Non-pigmented ciliary epithelial cell (primary cell): ENCODE results near the gene MINDY4.

Experiments
- DNase-seq: peaks from one replicate; pipeline ENCODE4 v3.0.0-alpha.2; 2010; ENCODE audit warnings: low read depth

The MINDY4 gene

GRCh38 chr7:30902466-30902865 is 131.2 kb downstream of the MINDY4 start:
- DNase-seq, result no peak

- DNase-seq, result no peak
These were observed 131.9 kb downstream of the MINDY4 start for GRCh38 chr7:30903146-30903545.

- no peak for DNase-seq
These were observed 133.3 kb downstream of the MINDY4 start for GRCh38 chr7:30904561-30904960.

GRCh38 chr7:30905078-30906012 is 134.1 kb downstream of the MINDY4 start:
- DNase-seq, result no peak

DNA sequence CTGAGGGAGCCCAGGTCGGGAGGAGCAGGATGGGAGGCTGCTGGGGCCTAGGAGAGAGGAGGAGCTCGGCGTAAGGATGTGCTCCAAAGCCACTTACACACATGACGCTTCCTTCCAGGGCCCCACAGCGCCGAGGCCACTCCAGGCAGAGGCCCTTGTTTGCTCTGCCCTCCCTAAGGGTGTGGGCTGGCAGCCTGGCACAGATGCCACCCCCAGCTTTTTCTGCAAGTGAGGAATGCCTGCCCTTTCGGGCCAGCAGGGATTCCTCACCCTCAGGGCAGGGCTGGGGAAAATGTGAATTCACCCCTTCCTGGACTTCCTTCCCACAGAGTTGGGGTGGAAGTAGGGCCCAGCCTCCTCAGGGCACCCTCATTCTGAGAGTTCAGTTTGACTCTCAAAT is 134.8 kb downstream of the MINDY4 start:
- DNase-seq, result no peak

GRCh38 chr7:30906515-30907240 is 135.5 kb downstream of the MINDY4 start:
- no peak for DNase-seq

GRCh38 chr7:30907527-30908267 is 136.5 kb downstream of the MINDY4 start:
- no peak for DNase-seq

DNA sequence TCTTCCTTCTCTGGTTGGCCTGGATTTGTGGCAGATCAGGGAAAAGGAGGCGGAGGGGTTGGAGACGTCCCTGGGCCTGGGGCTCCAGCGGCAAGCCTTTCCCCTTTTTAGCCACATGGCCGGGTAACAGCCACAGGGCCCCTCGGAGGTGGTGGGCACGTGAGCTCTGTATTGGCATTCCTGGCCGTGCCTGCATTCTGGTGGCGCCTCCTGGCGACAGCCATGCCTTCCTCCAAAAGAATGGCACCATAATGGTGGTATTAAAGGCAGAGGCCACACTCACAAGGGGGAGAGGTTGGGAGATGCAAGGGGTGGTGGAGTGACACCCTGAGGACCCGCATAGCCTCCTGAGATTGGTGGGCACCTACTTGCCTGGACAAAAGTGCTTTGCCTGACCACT is 137.5 kb downstream of the MINDY4 start:
- no peak for DNase-seq

DNA sequence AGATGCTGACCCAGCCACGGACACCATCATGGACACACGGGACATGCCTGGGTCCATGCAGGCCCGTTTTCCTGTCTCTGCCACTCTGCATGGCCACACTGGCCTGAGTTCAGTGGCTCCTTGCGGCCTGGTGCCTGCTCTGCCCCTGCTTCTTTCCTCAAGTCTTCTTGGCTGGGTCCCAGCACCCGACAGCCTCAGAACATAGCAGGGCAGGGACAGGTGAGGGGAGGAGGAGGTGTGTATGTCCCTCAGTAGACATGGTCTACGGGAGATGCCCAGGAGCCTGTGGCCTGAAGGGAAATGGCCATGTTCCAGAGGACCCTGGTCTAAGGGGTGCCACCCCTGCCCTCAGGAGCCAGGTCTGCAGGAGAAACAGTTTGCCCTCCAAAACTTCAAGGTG is 138.2 kb downstream of the MINDY4 start:
- no peak for DNase-seq

- no peak for DNase-seq
These were observed 139.3 kb downstream of the MINDY4 start for GRCh38 chr7:30910411-30911073.

DNA sequence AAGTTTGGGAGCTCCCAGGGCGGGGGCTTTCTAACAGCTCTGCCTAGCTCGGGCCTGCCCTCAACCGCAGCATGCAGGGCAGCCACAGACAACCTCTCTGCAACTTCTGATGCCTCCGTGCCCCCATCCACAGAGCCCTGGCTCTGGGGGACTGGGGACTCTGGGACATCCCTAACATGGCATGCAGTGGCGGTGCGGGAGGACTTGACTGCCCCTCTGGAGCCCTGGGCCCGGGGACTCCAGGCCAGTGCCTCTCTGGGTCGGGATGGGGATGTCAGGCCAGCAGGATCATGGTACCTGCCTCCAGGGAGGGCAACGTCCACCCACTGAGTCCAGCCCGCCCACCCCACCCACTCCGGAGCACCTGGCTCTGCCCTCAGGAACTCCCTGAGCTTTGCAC is 139.9 kb downstream of the MINDY4 start:
- no peak for DNase-seq

DNA sequence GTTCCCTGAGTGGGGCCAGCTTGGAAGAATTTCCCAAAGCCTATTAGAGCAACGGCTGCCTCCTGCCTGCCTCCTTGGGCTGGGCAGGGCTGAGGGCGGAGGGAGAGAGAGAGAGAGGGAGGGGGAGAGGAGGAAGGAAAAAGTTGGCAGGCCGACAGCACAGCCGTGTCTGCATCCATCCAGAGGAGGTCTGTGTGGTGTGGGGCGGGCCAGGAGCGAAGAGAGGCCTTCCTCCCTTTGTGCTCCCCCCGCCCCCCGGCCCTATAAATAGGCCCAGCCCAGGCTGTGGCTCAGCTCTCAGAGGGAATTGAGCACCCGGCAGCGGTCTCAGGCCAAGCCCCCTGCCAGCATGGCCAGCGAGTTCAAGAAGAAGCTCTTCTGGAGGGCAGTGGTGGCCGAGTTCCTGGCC is 140.3 kb downstream of the MINDY4 start, which contains the start of gene AQP1:
Gene AQP1 (plus strand): TSS at position 293 of the 409 bp plus-strand sequence. CDS start 57 bp downstream, at position 350.
- DNase-seq, result no peak

DNA sequence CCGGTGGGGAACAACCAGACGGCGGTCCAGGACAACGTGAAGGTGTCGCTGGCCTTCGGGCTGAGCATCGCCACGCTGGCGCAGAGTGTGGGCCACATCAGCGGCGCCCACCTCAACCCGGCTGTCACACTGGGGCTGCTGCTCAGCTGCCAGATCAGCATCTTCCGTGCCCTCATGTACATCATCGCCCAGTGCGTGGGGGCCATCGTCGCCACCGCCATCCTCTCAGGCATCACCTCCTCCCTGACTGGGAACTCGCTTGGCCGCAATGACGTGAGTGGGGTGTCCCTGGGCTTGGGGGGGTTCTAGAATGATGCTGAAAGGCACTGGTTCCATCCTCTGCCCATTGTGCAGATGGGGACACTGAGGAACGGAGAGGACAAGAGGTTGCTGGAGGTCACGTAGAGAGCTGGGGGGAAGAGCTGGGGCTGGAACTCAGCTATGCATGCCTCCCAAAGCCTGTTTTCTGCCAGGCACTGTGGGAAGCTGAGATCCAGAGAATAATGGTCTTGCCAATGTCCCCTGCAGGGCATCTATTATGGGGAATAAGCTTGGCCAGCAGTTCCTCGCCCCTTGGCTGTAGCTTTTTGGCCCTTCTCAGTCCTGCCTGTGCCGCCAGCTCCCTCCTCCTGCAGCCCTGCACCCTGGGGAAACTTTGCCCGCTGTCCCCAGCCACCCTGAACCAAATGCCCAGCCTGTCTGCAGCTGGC is 141.0 kb downstream of the MINDY4 start:
- DNase-seq, result no peak

DNA sequence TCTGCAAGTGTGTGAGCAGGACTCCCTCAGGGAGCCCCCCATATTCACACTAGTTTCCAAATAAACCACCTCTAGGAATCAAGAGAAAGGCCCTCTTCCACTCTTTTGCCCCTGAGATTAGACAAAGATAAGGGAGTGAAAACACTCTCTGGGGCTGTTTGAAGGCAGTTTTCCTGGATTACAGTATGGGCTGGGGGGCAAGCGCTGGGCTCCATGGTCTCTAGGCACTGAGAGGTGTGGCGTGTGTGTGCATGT is 141.4 kb downstream of the MINDY4 start:
- no peak for DNase-seq

DNA sequence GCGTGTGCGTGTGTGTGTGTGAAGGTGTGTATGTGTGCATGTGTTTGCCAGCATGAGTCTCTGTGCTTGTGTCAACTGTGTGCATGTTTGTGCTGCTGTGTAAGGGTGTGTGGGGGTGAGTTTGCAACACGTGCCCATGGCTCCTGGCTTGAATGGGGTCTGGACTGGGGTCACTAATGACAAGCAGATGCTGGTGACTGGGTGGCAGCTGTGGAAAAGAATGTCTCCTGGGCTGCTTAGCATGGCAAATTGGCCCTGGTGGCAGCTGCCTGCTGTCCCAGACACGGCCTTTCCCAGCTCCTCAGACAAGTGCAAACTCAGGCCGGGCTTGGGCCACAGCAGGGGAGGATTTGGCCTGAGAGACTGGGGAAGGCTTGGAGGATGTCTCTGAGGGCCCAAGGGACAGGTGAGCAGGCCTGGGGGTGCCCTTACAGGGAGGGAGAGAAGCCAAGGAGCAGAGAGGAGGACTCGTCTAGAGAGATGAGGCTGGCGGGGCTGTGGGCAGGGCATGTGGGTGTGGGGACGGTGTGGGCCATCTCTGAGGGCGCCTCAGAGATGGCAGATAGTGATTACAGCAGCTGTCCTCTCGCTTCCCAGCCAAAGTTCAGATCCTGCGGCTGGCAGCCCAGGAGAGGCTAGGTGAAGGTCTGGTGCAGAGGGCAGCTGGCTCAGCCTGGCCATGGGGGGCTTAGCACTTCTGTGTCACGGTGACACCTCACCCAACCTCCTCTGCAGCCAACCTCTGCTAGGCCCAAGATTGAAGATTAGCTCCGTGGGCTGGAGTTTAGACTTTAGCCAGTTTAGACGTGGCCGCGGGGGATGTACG is 142.0 kb downstream of the MINDY4 start:
- DNase-seq, result no peak

DNA sequence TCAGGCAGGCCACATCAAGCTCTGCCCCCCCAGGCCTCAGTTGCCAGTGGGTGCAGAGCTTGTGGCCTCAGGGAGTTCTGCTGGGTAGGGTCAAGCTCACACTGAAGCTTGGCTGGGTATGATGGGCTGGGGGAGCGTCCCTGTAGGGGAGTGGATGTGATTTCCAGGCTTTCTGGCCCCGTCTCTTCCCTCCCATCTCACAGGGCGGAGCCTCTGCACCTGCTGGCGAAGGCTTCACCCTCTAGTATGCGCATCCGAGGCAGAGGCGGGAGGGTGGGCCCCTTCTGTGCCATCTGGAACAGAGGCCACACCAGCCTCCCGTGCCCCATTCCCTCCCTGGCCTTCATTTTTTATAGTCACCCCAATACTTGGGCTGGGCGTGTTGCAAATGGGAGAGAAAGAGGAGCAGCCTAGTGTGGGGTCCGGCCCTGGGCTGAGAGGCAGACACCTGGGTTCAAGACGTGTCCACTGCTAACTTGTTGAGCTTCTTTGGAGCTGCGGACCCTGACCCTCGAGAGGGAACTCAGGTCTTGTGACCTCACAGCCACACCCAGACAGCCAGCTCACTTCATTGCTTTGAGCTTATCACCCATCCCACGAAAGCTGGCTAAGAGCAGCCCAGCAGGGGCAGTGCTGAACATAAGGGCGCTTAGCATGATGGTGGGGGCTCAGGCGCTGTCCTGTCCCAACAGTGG is 142.8 kb downstream of the MINDY4 start:
- no peak for DNase-seq

DNA sequence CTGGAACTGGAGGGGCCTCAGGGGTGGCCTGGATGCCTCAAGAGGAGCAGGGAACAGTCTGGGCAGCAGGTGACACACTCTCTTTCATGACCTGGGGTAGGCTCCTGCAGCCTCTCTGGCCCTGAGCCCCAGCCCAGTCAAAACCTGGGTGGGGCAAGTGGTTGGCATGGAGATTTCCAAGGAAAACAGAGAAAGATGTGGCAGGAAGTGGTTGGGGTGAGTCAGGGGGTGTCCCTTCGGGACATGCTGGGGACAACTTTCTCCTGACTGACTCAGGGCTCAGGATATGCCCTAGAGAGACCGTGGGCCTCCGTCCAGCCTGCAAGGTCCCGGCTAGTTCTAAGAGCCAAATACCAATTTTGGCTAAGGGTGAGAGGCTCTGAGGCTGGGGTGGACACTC is 143.4 kb downstream of the MINDY4 start:
- no peak for DNase-seq

DNA sequence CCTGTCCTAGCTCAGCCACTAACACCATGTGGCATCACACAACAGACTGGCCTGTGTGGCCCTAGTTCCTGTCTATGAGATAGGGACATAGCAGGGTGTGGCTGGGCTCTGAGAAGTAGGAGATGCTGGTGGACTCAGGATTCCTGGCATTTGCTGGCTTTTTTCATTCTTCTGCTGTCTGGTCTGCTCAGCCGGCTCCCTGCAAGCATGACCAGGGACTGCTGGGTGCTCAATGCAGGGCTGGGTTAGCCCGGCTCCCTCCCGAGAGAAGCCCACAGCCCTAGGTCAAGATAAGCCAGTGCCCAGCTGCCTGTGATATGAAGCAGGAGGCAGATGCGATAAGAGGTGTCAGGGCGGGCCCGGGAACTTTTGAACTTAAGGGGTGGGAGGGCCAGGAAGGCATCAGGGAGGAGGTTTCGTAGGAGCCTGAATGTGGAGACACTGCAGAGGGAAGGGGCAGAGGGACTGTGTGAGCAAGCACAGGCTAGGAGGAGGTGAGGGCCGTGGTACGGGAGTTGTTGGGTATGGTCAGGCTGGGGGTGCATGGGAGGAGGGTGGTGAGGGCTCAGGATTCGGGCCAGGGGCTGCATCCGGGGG is 143.9 kb downstream of the MINDY4 start:
- no peak for DNase-seq

GRCh38 chr7:30915751-30916150 is 144.5 kb downstream of the MINDY4 start:
- no peak for DNase-seq

GRCh38 chr7:30916255-30916654 is 145.0 kb downstream of the MINDY4 start:
- DNase-seq, result no peak
